LHCN-M2 (cell line): ENCODE data around the gene KPNA2. TPM values are rescaled to one million over a fixed set of nuclear protein-coding genes. Genes with fewer than 3 reads are reported as not detected.
"Not testable (repeated sequence)": the region's sequence is repeated elsewhere in the genome, so short reads cannot be mapped to it uniquely, and the experiment has no call there.

Source experiments
- DNase-seq: peaks from one replicate; pipeline ENCODE4 v3.0.0-alpha.2; 2012; ENCODE audit warnings: low read depth
- total RNA-seq: library from RNA; depleted of rRNA; stranded (reverse); fragments of >200 nt; gene quantifications from 2 replicates; pipeline ENCODE4 v1.2.3, GENCODE V29; 2014

The KPNA2 gene
- total RNA-seq, 1 experiment from 2014 or later: 438 TPM

GRCh38 chr17:68057531-68057952 lies 22.0 kb downstream of the KPNA2 start:
- peak; percentile 38 for DNase-seq

GRCh38 chr17:68060336-68060735 lies 24.8 kb downstream of the KPNA2 start:
- no peak for DNase-seq

GRCh38 chr17:68061512-68062313 lies 26.2 kb downstream of the KPNA2 start:
- DNase-seq: no peak

- DNase-seq: not testable (repeated sequence)
These were observed 29.8 kb downstream of the KPNA2 start for GRCh38 chr17:68065366-68065765.

GRCh38 chr17:68068512-68068911 lies 33.0 kb downstream of the KPNA2 start:
- not testable (repeated sequence) for DNase-seq

GRCh38 chr17:68070582-68071444 lies 35.3 kb downstream of the KPNA2 start:
- DNase-seq: not testable (repeated sequence)

- DNase-seq: no peak
These were observed 38.7 kb downstream of the KPNA2 start for GRCh38 chr17:68074279-68074678.

GRCh38 chr17:68075953-68076607 lies 40.5 kb downstream of the KPNA2 start:
- not testable (repeated sequence) for DNase-seq

- not testable (repeated sequence) for DNase-seq
These were observed 42.0 kb downstream of the KPNA2 start for GRCh38 chr17:68077498-68077897.

- DNase-seq: no peak
These were observed 45.0 kb downstream of the KPNA2 start for GRCh38 chr17:68080411-68081150.

GRCh38 chr17:68081305-68082265 lies 46.0 kb downstream of the KPNA2 start:
- not testable (repeated sequence) for DNase-seq

GRCh38 chr17:68085771-68086381 lies 50.3 kb downstream of the KPNA2 start:
- no peak for DNase-seq

GRCh38 chr17:68086666-68087065 lies 51.1 kb downstream of the KPNA2 start:
- not testable (repeated sequence) for DNase-seq

GRCh38 chr17:68087131-68087623 lies 51.6 kb downstream of the KPNA2 start:
- not testable (repeated sequence) for DNase-seq

- DNase-seq: no peak
These were observed 52.3 kb downstream of the KPNA2 start for GRCh38 chr17:68087851-68088250.

GRCh38 chr17:68089881-68090280 lies 54.3 kb downstream of the KPNA2 start:
- peak; percentile 8 for DNase-seq

- DNase-seq: no peak
These were observed 59.0 kb downstream of the KPNA2 start for GRCh38 chr17:68094481-68095078.

- DNase-seq: no peak
These were observed 59.8 kb downstream of the KPNA2 start for GRCh38 chr17:68095205-68095811.
